SH-SY5Y (cell line): Measurements from ENCODE around the gene ZNF593OS.

Experiments
- GATA2 ChIP-seq: IDR thresholded peaks from 2 replicates; pipeline ENCODE4 v1.6.1; 2011; ENCODE audit warnings: mild to moderate bottlenecking, low read depth, low read length
- GATA3 ChIP-seq: IDR thresholded peaks from 2 replicates; pipeline ENCODE4 v1.6.1; 2011; ENCODE audit warnings: low read depth, mild to moderate bottlenecking, low read length, moderate library complexity

- TF ChIP-seq GATA2: no peak
- no peak for TF ChIP-seq GATA3
Observed at GRCh38 chr1:26187882-26188281, 16.2 kb upstream of the ZNF593OS start.
